Stomach smooth muscle (tissue), 2 donors: ENCODE data around the gene ABHD1.
"Not testable (repeated sequence)": the region's sequence is repeated elsewhere in the genome, so short reads cannot be mapped to it uniquely, and the experiment has no call there.

Source experiments
- H3K27ac ChIP-seq: one replicate; pipeline ENCODE4 v1.7.0; 2013; ENCODE audit warnings: mild to moderate bottlenecking, low read length, inconsistent platforms
- H3K27me3 ChIP-seq, 2 donors: one replicate each; pipeline ENCODE4 v1.7.0; 2013; ENCODE audit warnings: low read length in 2 of 2; ENCODE audit not compliant: insufficient read depth in 2 of 2, control insufficient read depth in 1 of 2
- H3K36me3 ChIP-seq, 2 donors: one replicate each; pipeline ENCODE4 v1.7.0; 2013; ENCODE audit warnings: low read length in 2 of 2; ENCODE audit not compliant: control insufficient read depth in 2 of 2, insufficient read depth in 2 of 2
- H3K4me1 ChIP-seq: one replicate; pipeline ENCODE4 v1.7.0; 2013; ENCODE audit warnings: low read length; ENCODE audit not compliant: control insufficient read depth, insufficient read depth
- H3K4me3 ChIP-seq, 2 donors: one replicate each; pipeline ENCODE4 v1.7.0; 2013; ENCODE audit warnings: low read length in 2 of 2
- H3K9ac ChIP-seq, 2 donors: one replicate each; pipeline ENCODE4 v1.7.0; 2013; ENCODE audit warnings: low read length in 2 of 2, mild to moderate bottlenecking in 1 of 2
- H3K9me3 ChIP-seq, 2 donors: one replicate each; pipeline ENCODE4 v1.7.0; 2013; ENCODE audit warnings: low read length in 2 of 2; ENCODE audit not compliant: control insufficient read depth in 2 of 2
- donor health status: healthy.
- donor health status: Pancreatic carcinoma.

ABHD1 gene

DNA sequence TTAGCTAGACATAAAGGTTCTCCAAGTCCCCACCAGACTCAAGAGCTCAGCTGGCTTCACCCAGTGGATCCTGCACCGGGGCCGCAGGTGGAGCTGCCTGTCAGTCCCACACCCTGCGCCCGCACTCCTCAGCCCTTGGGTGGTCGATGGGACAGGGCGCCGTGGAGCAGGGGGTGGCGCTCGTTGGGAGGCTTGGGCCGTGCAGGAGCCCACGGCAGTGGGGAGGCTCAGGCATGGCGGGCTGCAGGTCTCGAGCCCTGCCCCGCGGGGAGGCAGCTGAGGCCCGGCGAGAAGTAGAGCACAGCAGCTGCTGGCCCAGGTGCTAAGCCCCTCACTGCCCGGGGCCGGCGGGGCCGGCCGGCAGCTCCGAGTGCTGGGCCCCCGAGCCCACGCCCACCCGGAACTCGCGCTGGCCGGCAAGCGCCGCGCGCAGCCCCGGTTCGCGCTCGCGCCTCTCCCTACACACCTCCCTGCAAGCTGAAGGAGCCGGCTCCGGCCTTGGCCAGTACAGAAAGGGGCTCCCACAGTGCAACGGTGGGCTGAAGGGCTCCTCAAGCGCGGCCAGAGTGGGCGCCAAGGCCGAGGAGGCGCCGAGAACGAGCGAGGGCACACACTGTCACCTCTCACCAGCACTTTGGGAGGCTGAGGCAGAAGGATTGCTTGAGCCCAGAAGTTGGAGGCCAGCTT, 12.1 kb upstream of the ABHD1 start:
- not testable (repeated sequence) for H3K36me3 ChIP-seq, H3K9ac ChIP-seq, H3K4me3 ChIP-seq, H3K4me1 ChIP-seq, H3K27me3 ChIP-seq, H3K27ac ChIP-seq, H3K9me3 ChIP-seq

DNA sequence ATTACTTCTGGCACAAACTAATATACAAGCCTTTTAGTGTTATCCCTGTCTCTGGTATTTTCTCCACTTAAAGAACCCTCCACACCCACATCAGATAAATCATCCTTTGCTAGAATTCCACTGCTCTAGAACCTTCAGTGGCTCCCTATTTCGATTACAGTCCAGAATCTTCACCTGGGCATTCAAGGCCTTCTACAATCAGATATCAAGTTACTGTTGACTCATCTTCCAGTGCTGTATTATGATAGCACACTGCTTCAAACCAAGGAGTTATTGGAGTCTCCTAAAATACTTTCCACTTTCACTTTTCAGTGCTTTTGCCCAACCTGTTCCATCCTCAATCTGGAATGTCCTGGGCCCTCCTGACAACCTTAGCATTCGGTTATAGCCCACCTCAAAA, 8.1 kb upstream of the ABHD1 start:
- no peak overlapping the region for H3K4me3 ChIP-seq
- H3K9ac ChIP-seq: no peak overlapping the region
- H3K9me3 ChIP-seq: no peaks in the 10 kb centered on the region
- H3K27ac ChIP-seq: no peak overlapping the region
- no peaks in the 10 kb centered on the region for H3K36me3 ChIP-seq
- H3K4me1 ChIP-seq: peaks cover 12% of the 10 kb centered on the region
- H3K27me3 ChIP-seq: peaks cover 17 to 21% of the 10 kb centered on the region in 2 donors

DNA sequence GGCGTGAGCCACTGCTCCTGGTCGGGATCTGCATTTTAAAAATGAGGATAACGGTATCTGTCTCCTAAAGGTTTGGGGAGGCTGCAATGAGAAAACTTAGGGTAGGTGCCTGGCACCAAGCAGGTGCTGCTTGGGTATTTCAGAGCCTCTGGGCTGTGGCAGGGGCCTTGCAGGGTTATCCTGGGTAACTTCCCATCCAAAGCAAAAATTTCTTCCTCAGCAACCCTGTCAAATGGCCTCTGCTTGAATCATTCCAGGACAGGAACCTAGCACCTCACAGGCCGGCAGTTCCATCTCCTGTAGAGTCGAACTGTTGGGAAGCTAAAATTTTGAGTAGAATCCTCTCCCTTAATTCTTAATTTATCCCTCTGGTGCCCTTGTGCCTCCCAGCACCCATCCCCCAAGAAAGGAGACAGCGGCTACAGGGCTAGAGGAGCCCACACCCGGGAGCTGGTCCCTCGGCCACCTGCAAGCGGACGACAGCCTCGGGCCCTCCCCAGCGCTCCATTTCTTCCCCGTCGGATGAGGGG, 5.6 kb upstream of the ABHD1 start:
- H3K36me3 ChIP-seq: no peaks in the 10 kb centered on the region
- peak overlapping the region in 1 of 2 donors; percentile 67 for H3K4me3 ChIP-seq
- no peak overlapping the region for H3K9ac ChIP-seq
- no peak overlapping the region for H3K27ac ChIP-seq
- H3K27me3 ChIP-seq: peaks cover 17 to 21% of the 10 kb centered on the region in 2 donors
- H3K9me3 ChIP-seq: no peaks in the 10 kb centered on the region
- H3K4me1 ChIP-seq: peaks cover 13% of the 10 kb centered on the region

DNA sequence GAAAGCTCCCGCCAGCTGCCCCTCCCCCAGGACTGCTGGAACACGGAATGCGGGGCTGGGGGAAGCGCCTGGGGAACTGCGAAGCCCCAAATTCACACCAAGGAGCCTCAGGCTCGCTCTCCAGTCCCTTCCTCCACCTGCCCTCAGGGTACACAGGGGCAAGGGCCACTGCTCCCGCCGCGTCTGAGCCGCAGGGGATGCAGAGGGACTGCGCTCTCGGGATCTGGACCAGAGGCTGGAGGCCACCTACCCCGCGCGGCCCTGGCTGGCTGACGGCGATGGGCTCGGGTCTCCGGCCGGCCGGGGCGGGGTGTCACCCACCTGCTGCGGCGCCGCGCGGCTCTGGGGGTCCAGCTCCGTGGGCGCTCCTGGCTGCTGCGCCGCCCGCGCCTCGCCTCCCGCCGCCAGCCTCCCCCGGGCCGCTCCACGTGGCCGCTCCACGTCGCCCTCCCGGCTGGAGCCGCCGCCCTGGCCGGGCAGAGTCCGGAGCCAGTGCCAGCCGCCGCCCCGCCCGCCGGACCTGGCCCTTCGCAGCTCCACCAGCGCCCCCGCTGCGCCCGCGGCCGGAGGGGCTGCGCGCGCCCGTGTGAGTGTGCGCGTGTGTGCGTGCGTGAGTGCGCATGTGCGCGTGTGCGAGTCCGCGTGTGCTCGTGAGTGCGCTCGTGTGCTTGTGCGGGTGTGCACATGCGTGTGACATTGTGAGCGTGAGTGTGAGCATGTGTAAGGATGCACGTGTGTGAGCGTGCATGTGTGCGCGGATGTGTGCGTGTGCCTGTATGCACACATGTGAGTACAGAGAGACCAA, 4.9 kb upstream of the ABHD1 start, which contains the start of gene CGREF1:
Gene CGREF1 (minus strand): TSS at position 604 of the 805 bp plus-strand sequence. CDS start 14,762 bp downstream, outside the sequence.
- Histone ChIP-seq H3K9ac (no peak within 1 kb of the TSS), H3K36me3 (no peaks in the 10 kb centered on the region), H3K27me3 (peaks cover 17 to 21% of the 10 kb centered on the region in 2 donors), H3K4me1 (peaks cover 18% of the 10 kb centered on the region), H3K27ac (no peak within 1 kb of the TSS), H3K9me3 (no peaks in the 10 kb centered on the region), H3K4me3 (peak within 1 kb of the TSS; percentile 15 to 67)

DNA sequence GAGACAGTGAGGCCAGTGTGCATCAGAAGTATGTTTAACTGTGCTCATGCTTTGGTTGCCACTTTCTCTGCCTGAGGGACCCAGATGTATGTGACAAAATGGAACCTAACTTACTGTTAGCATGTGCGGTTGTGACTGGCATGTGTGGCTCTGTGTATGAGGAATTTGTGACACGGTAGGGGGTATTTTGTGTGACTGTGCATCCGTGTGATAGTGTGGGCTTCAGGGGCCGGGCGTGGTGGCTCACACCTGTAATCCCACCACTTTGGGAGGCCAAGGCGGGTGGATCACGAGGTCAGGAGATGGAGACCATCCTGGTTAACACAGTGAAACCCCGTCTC, 4.3 kb upstream of the ABHD1 start:
- peak overlapping the region; percentile 15 to 67 for H3K4me3 ChIP-seq
- peaks cover 22% of the 10 kb centered on the region for H3K4me1 ChIP-seq
- not testable (repeated sequence) for H3K9ac ChIP-seq, H3K9me3 ChIP-seq, H3K36me3 ChIP-seq, H3K27ac ChIP-seq
- peaks cover 17 to 21% of the 10 kb centered on the region in 2 donors for H3K27me3 ChIP-seq

DNA sequence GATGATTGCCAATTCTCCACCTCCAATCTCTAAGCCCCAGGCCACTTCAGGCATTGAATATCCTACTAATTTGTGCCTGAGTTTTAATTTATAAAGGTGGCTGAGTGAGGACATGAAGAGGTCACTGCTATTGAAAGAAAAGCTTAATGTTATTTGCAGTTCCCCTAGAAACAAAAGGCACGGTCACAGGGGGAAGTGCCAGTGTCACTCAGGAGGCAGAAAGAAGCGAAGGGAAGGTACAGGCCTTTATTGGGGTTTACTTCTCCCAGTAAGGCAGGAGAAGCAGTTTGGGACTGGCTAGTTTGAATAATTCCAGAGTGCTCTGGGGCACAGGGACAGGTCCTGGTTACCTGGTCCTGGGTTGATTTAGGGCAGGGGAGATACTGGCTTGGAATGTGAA, 1.7 kb upstream of the ABHD1 start:
- peaks cover 22% of the 10 kb centered on the region for H3K4me1 ChIP-seq
- H3K27me3 ChIP-seq: peaks cover 14 to 21% of the 10 kb centered on the region in 2 donors
- no peaks in the 10 kb centered on the region for H3K9me3 ChIP-seq
- no peaks in the 10 kb centered on the region for H3K36me3 ChIP-seq
- H3K27ac ChIP-seq: no peak overlapping the region
- H3K4me3 ChIP-seq: no peak overlapping the region
- no peak overlapping the region for H3K9ac ChIP-seq

DNA sequence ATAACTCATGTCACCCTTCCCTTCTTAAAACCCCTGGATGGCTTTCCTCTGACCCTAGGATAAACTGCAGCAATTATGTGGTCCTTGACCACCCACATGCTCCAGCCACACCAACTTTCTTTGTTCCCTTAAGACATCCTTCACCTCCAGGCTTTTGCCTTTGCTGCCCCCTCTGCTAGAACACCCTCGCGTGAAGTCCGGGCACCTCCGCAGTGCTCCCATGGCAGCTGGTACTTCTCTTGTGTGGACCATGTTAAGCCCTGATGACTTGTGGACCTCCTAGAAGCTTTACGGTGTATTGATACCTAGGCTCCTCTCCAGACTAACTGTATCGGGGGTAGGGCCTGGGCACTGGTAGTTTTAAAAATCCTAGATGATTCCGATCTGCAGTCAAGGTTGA, 824 bp upstream of the ABHD1 start:
- H3K4me1 ChIP-seq: peaks cover 22% of the 10 kb centered on the region
- H3K27ac ChIP-seq: no peak overlapping the region
- peak overlapping the region in 1 of 2 donors; percentile 55 for H3K9ac ChIP-seq
- H3K36me3 ChIP-seq: no peaks in the 10 kb centered on the region
- H3K4me3 ChIP-seq: peak overlapping the region; percentile 76 to 81
- peaks cover 12 to 17% of the 10 kb centered on the region in 2 donors for H3K27me3 ChIP-seq
- no peaks in the 10 kb centered on the region for H3K9me3 ChIP-seq

DNA sequence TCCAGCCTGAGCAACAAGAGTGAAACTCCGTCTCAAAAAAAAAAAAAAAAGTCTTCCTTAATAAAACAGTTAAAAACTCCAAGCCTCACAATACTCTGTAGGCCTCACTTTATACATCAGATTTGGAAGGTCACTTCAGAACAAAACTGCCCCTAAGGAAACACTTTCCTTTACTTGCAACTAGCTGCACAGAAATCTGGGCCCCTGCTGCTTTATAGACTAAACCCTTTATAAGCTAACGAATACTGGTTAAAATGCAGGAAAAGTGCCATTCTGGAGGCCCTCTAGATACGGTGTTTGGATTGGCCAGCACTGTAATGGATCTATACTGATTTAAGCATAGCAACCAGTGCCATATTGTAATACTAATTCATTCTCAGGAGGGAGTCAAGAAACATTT, 1.5 kb downstream of the ABHD1 start:
- Histone ChIP-seq H3K27me3 (no peaks in the 10 kb centered on the region), H3K36me3 (peaks cover 5 to 8% of the 10 kb centered on the region in 2 donors), H3K9me3 (no peaks in the 10 kb centered on the region), H3K27ac (no peak overlapping the region), H3K9ac (no peak overlapping the region), H3K4me1 (peaks cover 10% of the 10 kb centered on the region), H3K4me3 (no peak overlapping the region)

DNA sequence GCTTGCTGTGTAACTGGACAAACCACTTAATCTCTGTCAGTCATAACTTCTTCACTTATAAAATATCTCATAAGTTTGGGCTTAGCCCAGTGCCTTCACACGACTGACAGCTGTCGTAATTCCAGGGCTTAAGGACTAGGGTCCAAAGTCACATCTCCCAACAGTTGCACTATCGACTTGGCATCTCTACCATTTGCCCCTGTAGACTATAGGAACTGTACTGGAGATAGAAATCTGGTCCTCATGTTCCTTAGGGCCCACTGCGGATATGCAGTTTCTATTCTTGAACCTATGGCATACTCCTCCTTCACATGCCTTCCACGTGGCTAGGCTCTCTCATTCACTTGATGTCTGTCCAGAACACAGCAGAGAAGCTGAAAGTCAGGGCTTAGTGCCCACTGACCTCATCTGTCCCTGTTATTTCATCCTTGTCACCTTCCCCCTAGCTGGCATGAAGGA, 2.7 kb downstream of the ABHD1 start:
- peaks cover 10% of the 10 kb centered on the region for H3K4me1 ChIP-seq
- no peak overlapping the region for H3K4me3 ChIP-seq
- H3K9ac ChIP-seq: no peak overlapping the region
- no peaks in the 10 kb centered on the region for H3K27me3 ChIP-seq
- no peak overlapping the region for H3K27ac ChIP-seq
- peaks cover 14 to 17% of the 10 kb centered on the region in 2 donors for H3K36me3 ChIP-seq
- no peaks in the 10 kb centered on the region for H3K9me3 ChIP-seq

DNA sequence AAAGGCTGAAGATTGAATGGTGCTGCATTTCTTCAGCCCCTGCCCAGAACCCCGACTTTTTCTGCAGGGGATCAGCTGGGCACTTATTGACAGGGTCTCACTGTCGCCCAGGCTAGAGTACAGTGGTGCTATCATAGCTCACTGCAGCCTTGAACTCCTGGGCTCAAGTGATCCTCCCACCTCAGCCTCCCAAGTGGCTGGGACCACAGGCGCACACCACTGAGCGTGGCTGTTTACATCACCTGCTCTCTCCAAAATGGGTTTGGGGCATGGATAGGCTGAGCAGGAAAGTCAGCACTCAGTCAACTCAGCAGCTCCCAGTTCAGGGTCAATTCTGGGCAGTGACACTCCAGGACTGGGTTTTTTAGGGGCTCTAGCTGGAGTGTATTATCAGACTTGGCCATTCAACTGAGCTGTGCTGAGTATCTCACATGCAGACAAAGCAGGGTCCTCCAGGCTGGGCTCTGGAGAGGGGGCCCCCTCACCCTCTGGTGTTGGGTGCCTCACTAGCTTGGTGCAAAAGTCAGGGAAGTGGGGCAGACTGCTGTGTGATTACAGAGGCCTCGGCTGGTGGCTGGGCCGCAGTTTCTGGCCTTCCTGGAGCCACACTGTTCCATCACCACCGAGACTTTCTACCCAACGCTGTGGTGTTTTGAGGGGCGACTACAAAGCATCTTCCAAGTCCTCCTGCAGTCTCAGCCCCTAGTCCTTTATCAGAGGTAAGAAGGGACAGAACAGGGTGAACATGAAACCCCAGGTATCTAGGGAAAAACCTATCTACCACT, 4.5 kb downstream of the ABHD1 start:
- Histone ChIP-seq H3K4me1 (peaks cover 16% of the 10 kb centered on the region), H3K36me3 (peaks cover 21 to 28% of the 10 kb centered on the region in 2 donors), H3K27ac (no peak overlapping the region), H3K9ac (no peak overlapping the region), H3K4me3 (no peak overlapping the region), H3K27me3 (no peaks in the 10 kb centered on the region), H3K9me3 (no peaks in the 10 kb centered on the region)
